ENCODE results near the gene KCTD16. TPM values are rescaled to one million over a fixed set of nuclear protein-coding genes. Genes with fewer than 3 reads are reported as not detected.

The KCTD16 gene
- total RNA-seq, 1 experiment from 2014 or later: 0.29 TPM

DNA sequence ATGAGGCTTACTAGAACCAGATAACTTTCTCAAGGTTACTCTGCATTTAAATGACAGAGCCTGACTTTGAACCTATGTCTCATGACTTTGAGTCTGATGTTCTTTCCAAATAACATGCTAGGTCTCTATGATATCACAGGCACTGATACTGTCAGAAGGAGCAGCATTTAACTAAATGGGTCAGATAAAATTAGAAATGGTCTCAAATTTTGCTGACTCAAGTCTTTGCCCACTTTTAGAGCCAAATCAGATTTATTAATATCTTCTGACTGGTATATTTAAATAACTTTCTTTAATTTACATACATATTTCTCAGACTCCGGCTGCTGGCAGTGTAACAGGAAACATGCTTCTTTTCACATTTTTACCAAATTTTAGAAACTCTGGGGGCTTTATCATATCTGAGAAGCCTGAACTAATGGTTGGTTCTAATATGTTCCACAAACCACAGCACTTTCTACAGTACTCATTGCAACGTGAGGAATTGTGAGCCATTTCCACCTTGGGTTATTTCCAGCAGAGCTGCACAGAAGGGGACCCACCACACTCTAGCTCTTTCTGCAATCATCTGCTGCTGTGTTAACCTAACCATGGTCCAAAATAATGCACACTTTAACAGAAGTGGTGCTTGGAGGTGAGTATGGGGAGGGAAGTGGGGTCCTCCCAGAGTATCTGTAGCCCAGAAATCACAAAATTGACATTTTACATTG, 79.2 kb downstream of the KCTD16 start:
- POLR2A ChIA-PET: no interaction called here
- H3K9me3 Mint-ChIP-seq (ENCODE audit: unreplicated experiment): no peaks in the 10 kb centered on the region
- Histone ChIP-seq H3K4me3 (ENCODE audit: low read depth, low read length) (no peak overlapping the region), H3K9me3 (no peaks in the 10 kb centered on the region), H3K27me3 (replicated peaks; ENCODE audit: control insufficient read depth, insufficient read depth, low read length) (no peaks in the 10 kb centered on the region), H3K4me1 (no peaks in the 10 kb centered on the region), H3K36me3 (ENCODE audit: control insufficient read depth, insufficient read depth, low read length) (no peaks in the 10 kb centered on the region)
- no peaks in the 10 kb centered on the region for H3K36me3 Mint-ChIP-seq (ENCODE audit: insufficient read depth, unreplicated experiment)
- CTCF ChIA-PET: no interaction called here
- H3K4me1 Mint-ChIP-seq (ENCODE audit: low read depth, unreplicated experiment): no peaks in the 10 kb centered on the region
- H3K27ac Mint-ChIP-seq (ENCODE audit: unreplicated experiment): no peak overlapping the region
- intact Hi-C loops (cut with micrococcal nuclease; ENCODE audit: unreplicated experiment): no loop called here
- H3K27me3 Mint-ChIP-seq (ENCODE audit: insufficient read depth, unreplicated experiment): peaks cover 4% of the 10 kb centered on the region
- TF ChIP-seq, protein P1, sequence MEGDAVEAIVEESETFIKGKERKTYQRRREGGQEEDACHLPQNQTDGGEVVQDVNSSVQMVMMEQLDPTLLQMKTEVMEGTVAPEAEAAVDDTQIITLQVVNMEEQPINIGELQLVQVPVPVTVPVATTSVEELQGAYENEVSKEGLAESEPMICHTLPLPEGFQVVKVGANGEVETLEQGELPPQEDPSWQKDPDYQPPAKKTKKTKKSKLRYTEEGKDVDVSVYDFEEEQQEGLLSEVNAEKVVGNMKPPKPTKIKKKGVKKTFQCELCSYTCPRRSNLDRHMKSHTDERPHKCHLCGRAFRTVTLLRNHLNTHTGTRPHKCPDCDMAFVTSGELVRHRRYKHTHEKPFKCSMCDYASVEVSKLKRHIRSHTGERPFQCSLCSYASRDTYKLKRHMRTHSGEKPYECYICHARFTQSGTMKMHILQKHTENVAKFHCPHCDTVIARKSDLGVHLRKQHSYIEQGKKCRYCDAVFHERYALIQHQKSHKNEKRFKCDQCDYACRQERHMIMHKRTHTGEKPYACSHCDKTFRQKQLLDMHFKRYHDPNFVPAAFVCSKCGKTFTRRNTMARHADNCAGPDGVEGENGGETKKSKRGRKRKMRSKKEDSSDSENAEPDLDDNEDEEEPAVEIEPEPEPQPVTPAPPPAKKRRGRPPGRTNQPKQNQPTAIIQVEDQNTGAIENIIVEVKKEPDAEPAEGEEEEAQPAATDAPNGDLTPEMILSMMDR (IDR thresholded peaks at IDR 0.05; ENCODE audit: insufficient read depth in 1 of 2, low read depth in 1 of 2, low read length in 1 of 2, severe bottlenecking in 1 of 2, unreplicated experiment in 1 of 2): no peak
- BruUV-seq (replicated peaks): no TSS peak
- no peak overlapping the region for H3K4me3 Mint-ChIP-seq (ENCODE audit: unreplicated experiment)
- DNase-seq: no peak

DNA sequence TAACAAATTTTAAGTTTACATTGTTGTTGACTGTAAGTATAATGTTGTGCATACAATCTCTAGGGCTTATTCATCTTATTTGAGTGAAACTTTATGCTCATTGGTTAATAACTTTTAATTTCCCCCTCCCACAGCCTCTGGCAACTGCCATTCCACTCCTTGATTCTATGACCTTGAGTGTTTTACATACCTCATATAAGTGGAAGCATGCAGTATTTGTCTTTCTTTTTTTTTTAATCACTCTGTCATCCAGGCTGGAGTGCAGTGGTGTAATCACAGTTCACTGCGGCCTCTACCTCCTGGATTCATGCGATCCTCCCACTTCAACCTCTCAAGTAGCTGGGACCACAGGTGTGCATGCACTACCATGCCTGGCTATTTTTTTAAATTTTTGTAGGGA, 83.9 kb downstream of the KCTD16 start:
- Mint-ChIP-seq H3K36me3 (ENCODE audit: insufficient read depth, unreplicated experiment) (no peaks in the 10 kb centered on the region), H3K4me1 (ENCODE audit: low read depth, unreplicated experiment) (no peaks in the 10 kb centered on the region), H3K27ac (ENCODE audit: unreplicated experiment) (no peak overlapping the region), H3K4me3 (ENCODE audit: unreplicated experiment) (no peak overlapping the region), H3K27me3 (ENCODE audit: insufficient read depth, unreplicated experiment) (no peaks in the 10 kb centered on the region), H3K9me3 (ENCODE audit: unreplicated experiment) (no peaks in the 10 kb centered on the region)
- ChIA-PET POLR2A (no interaction called here), CTCF (no interaction called here)
- intact Hi-C loops (cut with micrococcal nuclease; ENCODE audit: unreplicated experiment): no loop called here
- TF ChIP-seq, protein P1 (IDR thresholded peaks at IDR 0.05; ENCODE audit: insufficient read depth in 1 of 2, low read depth in 1 of 2, low read length in 1 of 2, severe bottlenecking in 1 of 2, unreplicated experiment in 1 of 2): no peak
- H3K9me3 ChIP-seq: no peaks in the 10 kb centered on the region
- no peak overlapping the region for H3K4me3 ChIP-seq (ENCODE audit: low read depth, low read length)
- no peaks in the 10 kb centered on the region for H3K36me3 ChIP-seq (ENCODE audit: control insufficient read depth, insufficient read depth, low read length)
- no peaks in the 10 kb centered on the region for H3K4me1 ChIP-seq
- no peak for DNase-seq
- no peaks in the 10 kb centered on the region for H3K27me3 ChIP-seq (replicated peaks; ENCODE audit: control insufficient read depth, insufficient read depth, low read length)
- BruUV-seq (replicated peaks): no TSS peak

DNA sequence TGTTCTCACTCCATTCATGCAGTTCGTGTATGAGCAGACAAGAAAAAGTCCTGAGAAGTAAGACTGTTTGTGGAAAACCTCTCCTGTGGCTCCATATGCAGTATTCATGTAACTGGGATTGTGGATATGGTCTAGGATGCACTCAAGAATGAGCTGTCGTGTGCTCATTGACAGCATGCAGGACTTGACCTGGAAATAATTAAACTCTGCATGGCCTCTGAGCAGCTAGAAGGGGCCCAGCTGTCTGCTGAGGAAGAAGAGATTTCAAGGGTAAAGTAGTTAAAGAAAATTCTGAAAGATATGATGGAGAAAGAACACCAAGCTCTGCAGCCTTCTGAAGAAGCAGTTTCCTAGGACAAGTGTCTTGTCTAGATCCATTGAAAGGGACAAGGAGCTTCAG, 89.4 kb downstream of the KCTD16 start:
- Histone ChIP-seq H3K9me3 (no peaks in the 10 kb centered on the region), H3K4me3 (ENCODE audit: low read depth, low read length) (no peak overlapping the region), H3K36me3 (ENCODE audit: control insufficient read depth, insufficient read depth, low read length) (no peaks in the 10 kb centered on the region), H3K27me3 (replicated peaks; ENCODE audit: control insufficient read depth, insufficient read depth, low read length) (no peaks in the 10 kb centered on the region), H3K4me1 (no peaks in the 10 kb centered on the region)
- H3K27me3 Mint-ChIP-seq (ENCODE audit: insufficient read depth, unreplicated experiment): peaks cover 3% of the 10 kb centered on the region
- H3K27ac Mint-ChIP-seq (ENCODE audit: unreplicated experiment): no peak overlapping the region
- H3K36me3 Mint-ChIP-seq (ENCODE audit: insufficient read depth, unreplicated experiment): no peaks in the 10 kb centered on the region
- TF ChIP-seq, protein P1 (IDR thresholded peaks at IDR 0.05; ENCODE audit: insufficient read depth in 1 of 2, low read depth in 1 of 2, low read length in 1 of 2, severe bottlenecking in 1 of 2, unreplicated experiment in 1 of 2): no peak
- H3K4me3 Mint-ChIP-seq (ENCODE audit: unreplicated experiment): no peak overlapping the region
- intact Hi-C loops (cut with micrococcal nuclease; ENCODE audit: unreplicated experiment): no loop called here
- no peak for DNase-seq
- POLR2A ChIA-PET: no interaction called here
- no peaks in the 10 kb centered on the region for H3K4me1 Mint-ChIP-seq (ENCODE audit: low read depth, unreplicated experiment)
- no TSS peak for BruUV-seq (replicated peaks)
- CTCF ChIA-PET: no interaction called here
- H3K9me3 Mint-ChIP-seq (ENCODE audit: unreplicated experiment): no peaks in the 10 kb centered on the region
